Dendritic cell treated with granulocyte-macrophage colony-stimulating factor and Interleukin-4, amounts not matched to agents 40 ng/mL and 50 ng/mL, for 4 days (primary cell): ENCODE results near the gene OR1S2.
"Not testable (repeated sequence)": the region's sequence is repeated elsewhere in the genome, so short reads cannot be mapped to it uniquely, and the experiment has no call there.

Source experiments
- H3K27ac Mint-ChIP-seq: one replicate; pipeline ENCODE4 v1.8.0; 2022; ENCODE audit warnings: mild to moderate bottlenecking, mixed read lengths
- H3K27me3 Mint-ChIP-seq: one replicate; pipeline ENCODE4 v1.8.0; 2022; ENCODE audit warnings: mild to moderate bottlenecking, mixed read lengths
- H3K36me3 Mint-ChIP-seq: one replicate; pipeline ENCODE4 v1.8.0; 2022; ENCODE audit warnings: low read depth, mixed read lengths
- H3K4me1 Mint-ChIP-seq: one replicate; pipeline ENCODE4 v1.8.0; 2022; ENCODE audit warnings: low read depth, mixed read lengths
- H3K4me3 Mint-ChIP-seq: one replicate; pipeline ENCODE4 v1.8.0; 2022; ENCODE audit warnings: mild to moderate bottlenecking, moderate library complexity, mixed read lengths
- H3K9me3 Mint-ChIP-seq: one replicate; pipeline ENCODE4 v1.8.0; 2022; ENCODE audit warnings: mixed read lengths
- intact Hi-C: fragments of 100-400 bp; cut with micrococcal nuclease; formaldehyde crosslinking; loops from one replicate; pipeline ENCODE4 v1.15.0; 2022

Gene OR1S2

GRCh38 chr11:58204042-58204441 is at the start of gene OR1S2:
Gene OR1S2, minus strand, starts transcription at chr11:58204142. Its CDS starts 0 bp downstream, at chr11:58204142.
- intact Hi-C loops = no loop called here

GRCh38 chr11:58243954-58244353 is 40.0 kb upstream of the OR1S2 start:
- Mint-ChIP-seq H3K9me3 (peaks cover 45% of the 10 kb centered on the region), H3K4me3 (no peak overlapping the region), H3K36me3 (no peaks in the 10 kb centered on the region), H3K27me3 (no peaks in the 10 kb centered on the region), H3K27ac (no peak overlapping the region), H3K4me1 (no peaks in the 10 kb centered on the region)
- intact Hi-C loops = no loop called here

More at GRCh38 chr11:58204042-58204441, at the start of gene OR1S2:
- Mint-ChIP-seq H3K9me3 (peaks cover 17% of the 10 kb centered on the region), H3K4me1 (no peaks in the 10 kb centered on the region), H3K27ac (no peak within 1 kb of the TSS), H3K4me3 (no peak within 1 kb of the TSS), H3K27me3 (no peaks in the 10 kb centered on the region), H3K36me3 (no peaks in the 10 kb centered on the region)

- H3K9me3 Mint-ChIP-seq = peaks cover 14% of the 10 kb centered on the region
- no peak overlapping the region for H3K27ac Mint-ChIP-seq
- H3K4me1 Mint-ChIP-seq = no peaks in the 10 kb centered on the region
- intact Hi-C loops = no loop called here
- H3K36me3 Mint-ChIP-seq = no peaks in the 10 kb centered on the region
- no peaks in the 10 kb centered on the region for H3K27me3 Mint-ChIP-seq
- H3K4me3 Mint-ChIP-seq = no peak overlapping the region
These were observed 24.1 kb upstream of the OR1S2 start for GRCh38 chr11:58227956-58228615.

GRCh38 chr11:58222721-58223120 is 18.8 kb upstream of the OR1S2 start:
- Mint-ChIP-seq H3K27me3 (no peaks in the 10 kb centered on the region), H3K27ac (no peak overlapping the region), H3K4me3 (no peak overlapping the region), H3K4me1 (no peaks in the 10 kb centered on the region), H3K9me3 (peaks cover 2% of the 10 kb centered on the region), H3K36me3 (no peaks in the 10 kb centered on the region)
- intact Hi-C loops = no loop called here

- intact Hi-C loops = no loop called here
- H3K36me3 Mint-ChIP-seq = no peaks in the 10 kb centered on the region
- no peak overlapping the region for H3K27ac Mint-ChIP-seq
- no peaks in the 10 kb centered on the region for H3K27me3 Mint-ChIP-seq
- no peaks in the 10 kb centered on the region for H3K4me1 Mint-ChIP-seq
- H3K4me3 Mint-ChIP-seq = no peak overlapping the region
- H3K9me3 Mint-ChIP-seq = peaks cover 21% of the 10 kb centered on the region
These were observed 12.5 kb upstream of the OR1S2 start for GRCh38 chr11:58216476-58216875.

GRCh38 chr11:58212420-58212819 is 8.5 kb upstream of the OR1S2 start, which contains the start of gene OR1S1:
Gene OR1S1, plus strand, starts transcription at chr11:58212720.
- H3K4me3 Mint-ChIP-seq, H3K27me3 Mint-ChIP-seq, H3K36me3 Mint-ChIP-seq, H3K4me1 Mint-ChIP-seq, intact Hi-C loops, H3K27ac Mint-ChIP-seq: not testable (repeated sequence)
- H3K9me3 Mint-ChIP-seq = peaks cover 21% of the 10 kb centered on the region

- intact Hi-C loops = no loop called here
- Mint-ChIP-seq H3K36me3 (no peaks in the 10 kb centered on the region), H3K4me1 (no peaks in the 10 kb centered on the region), H3K4me3 (no peak overlapping the region), H3K9me3 (peaks cover 39% of the 10 kb centered on the region), H3K27ac (no peak overlapping the region), H3K27me3 (no peaks in the 10 kb centered on the region)
These were observed 4.7 kb downstream of the OR1S2 start for GRCh38 chr11:58199271-58199670.

GRCh38 chr11:58195939-58196338 is 8.0 kb downstream of the OR1S2 start:
- H3K27me3 Mint-ChIP-seq = no peaks in the 10 kb centered on the region
- no peaks in the 10 kb centered on the region for H3K4me1 Mint-ChIP-seq
- H3K9me3 Mint-ChIP-seq = peaks cover 25% of the 10 kb centered on the region
- no peaks in the 10 kb centered on the region for H3K36me3 Mint-ChIP-seq
- no peak overlapping the region for H3K27ac Mint-ChIP-seq
- intact Hi-C loops = no loop called here
- no peak overlapping the region for H3K4me3 Mint-ChIP-seq

- intact Hi-C loops = no loop called here
- H3K27me3 Mint-ChIP-seq = no peaks in the 10 kb centered on the region
- H3K9me3 Mint-ChIP-seq = peaks cover 15% of the 10 kb centered on the region
- H3K4me3 Mint-ChIP-seq = no peak overlapping the region
- no peaks in the 10 kb centered on the region for H3K4me1 Mint-ChIP-seq
- no peak overlapping the region for H3K27ac Mint-ChIP-seq
- H3K36me3 Mint-ChIP-seq = no peaks in the 10 kb centered on the region
These were observed 10.6 kb downstream of the OR1S2 start for GRCh38 chr11:58193391-58193790.

- intact Hi-C loops = no loop called here
- no peaks in the 10 kb centered on the region for H3K36me3 Mint-ChIP-seq
- H3K4me1 Mint-ChIP-seq = no peaks in the 10 kb centered on the region
- H3K27ac Mint-ChIP-seq = no peak overlapping the region
- peaks cover 4% of the 10 kb centered on the region for H3K9me3 Mint-ChIP-seq
- H3K27me3 Mint-ChIP-seq = no peaks in the 10 kb centered on the region
- no peak overlapping the region for H3K4me3 Mint-ChIP-seq
These were observed 11.7 kb downstream of the OR1S2 start for GRCh38 chr11:58192229-58192628.

GRCh38 chr11:58188770-58189169 is 15.2 kb downstream of the OR1S2 start, which contains the start of gene OR9Q2:
Gene OR9Q2, plus strand, starts transcription at chr11:58189070. Its CDS starts 1,421 bp downstream, at chr11:58190491.
- Mint-ChIP-seq H3K9me3 (no peaks in the 10 kb centered on the region), H3K4me1 (no peaks in the 10 kb centered on the region), H3K27ac (no peak within 1 kb of the TSS), H3K27me3 (no peaks in the 10 kb centered on the region), H3K4me3 (no peak within 1 kb of the TSS), H3K36me3 (no peaks in the 10 kb centered on the region)
- intact Hi-C loops = no loop called here

- H3K27ac Mint-ChIP-seq = no peak overlapping the region
- H3K4me1 Mint-ChIP-seq = no peaks in the 10 kb centered on the region
- intact Hi-C loops = no loop called here
- H3K36me3 Mint-ChIP-seq = no peaks in the 10 kb centered on the region
- H3K27me3 Mint-ChIP-seq = no peaks in the 10 kb centered on the region
- no peaks in the 10 kb centered on the region for H3K9me3 Mint-ChIP-seq
- H3K4me3 Mint-ChIP-seq = no peak overlapping the region
These were observed 17.0 kb downstream of the OR1S2 start for GRCh38 chr11:58186938-58187337.

- H3K27me3 Mint-ChIP-seq = no peaks in the 10 kb centered on the region
- H3K9me3 Mint-ChIP-seq = peaks cover 10% of the 10 kb centered on the region
- H3K36me3 Mint-ChIP-seq = no peaks in the 10 kb centered on the region
- no peaks in the 10 kb centered on the region for H3K4me1 Mint-ChIP-seq
- H3K4me3 Mint-ChIP-seq = no peak overlapping the region
- no peak overlapping the region for H3K27ac Mint-ChIP-seq
- intact Hi-C loops = no loop called here
These were observed 24.3 kb downstream of the OR1S2 start for GRCh38 chr11:58179648-58180047.

GRCh38 chr11:58178444-58178843 is 25.5 kb downstream of the OR1S2 start:
- no peaks in the 10 kb centered on the region for H3K27me3 Mint-ChIP-seq
- no peak overlapping the region for H3K4me3 Mint-ChIP-seq
- intact Hi-C loops = no loop called here
- H3K9me3 Mint-ChIP-seq = peaks cover 10% of the 10 kb centered on the region
- H3K36me3 Mint-ChIP-seq = no peaks in the 10 kb centered on the region
- no peak overlapping the region for H3K27ac Mint-ChIP-seq
- H3K4me1 Mint-ChIP-seq = no peaks in the 10 kb centered on the region
